GM23338 (cell line): ENCODE measurements around the gene FRRS1L. TPM values are rescaled to one million over a fixed set of nuclear protein-coding genes. Genes with fewer than 3 reads are reported as not detected.

Source experiments
- ATAC-seq: fragments of 200-7000 bp; cut with Tn5 transposase; 3 replicates; pipeline ENCODE4 v1.9.1; 2020
- DNase-seq: peaks from one replicate; pipeline ENCODE4 v3.0.0-alpha.2; 2015; ENCODE audit warnings: low spot score
- H2AFZ ChIP-seq: fragments of 200-600 bp; sonication (generic); 2 replicates; pipeline ENCODE4 v1.8.0; 2016; ENCODE audit warnings: antibody characterized with exemption, mild to moderate bottlenecking, moderate library complexity
- H3F3A ChIP-seq: fragments of 200-600 bp; sonication (generic); replicated peaks from 2 replicates; pipeline ENCODE4 v1.8.0; 2017; ENCODE audit warnings: antibody characterized with exemption, mixed run types, low read depth
- H3K27ac ChIP-seq: fragments of 200-600 bp; sonication (generic); 2 replicates; pipeline ENCODE4 v1.6.1; 2016; ENCODE audit warnings: low read depth
- H3K27me3 ChIP-seq: fragments of 200-600 bp; sonication (generic); 2 replicates; pipeline ENCODE4 v1.8.0; 2016; ENCODE audit warnings: mild to moderate bottlenecking, mixed run types, moderate library complexity; ENCODE audit not compliant: insufficient read depth
- H3K36me3 ChIP-seq: fragments of 200-600 bp; sonication (generic); 2 replicates; pipeline ENCODE4 v1.8.0; 2016; ENCODE audit warnings: mild to moderate bottlenecking; ENCODE audit not compliant: insufficient read depth
- H3K4me1 ChIP-seq: fragments of 200-600 bp; sonication (generic); 2 replicates; pipeline ENCODE4 v1.8.0; 2016; ENCODE audit warnings: mild to moderate bottlenecking, moderate library complexity; ENCODE audit not compliant: insufficient read depth
- H3K4me2 ChIP-seq: fragments of 200-600 bp; sonication (generic); 2 replicates; pipeline ENCODE4 v1.7.1; 2017; ENCODE audit warnings: mixed run types
- H3K4me3 ChIP-seq: fragments of 200-600 bp; sonication (generic); 2 replicates; pipeline ENCODE4 v1.6.1; 2016; ENCODE audit warnings: mixed run types
- H3K79me2 ChIP-seq: fragments of 200-600 bp; sonication (generic); replicated peaks from 2 replicates; pipeline ENCODE4 v1.8.0; 2017; ENCODE audit warnings: mild to moderate bottlenecking; ENCODE audit not compliant: insufficient read depth
- H3K9me2 ChIP-seq: fragments of 200-600 bp; sonication (generic); 2 replicates; pipeline ENCODE4 v1.8.0; 2017; ENCODE audit not compliant: insufficient read depth
- H4K20me1 ChIP-seq: fragments of 200-600 bp; sonication (generic); replicated peaks from 2 replicates; pipeline ENCODE4 v1.8.0; 2017; ENCODE audit warnings: mild to moderate bottlenecking; ENCODE audit not compliant: insufficient read depth
- H3K27ac Mint-ChIP-seq: 2 replicates; pipeline ENCODE4 v1.8.0; 2020; ENCODE audit warnings: inconsistent platforms, mild to moderate bottlenecking, moderate library complexity, mixed read lengths
- H3K27me3 Mint-ChIP-seq: 3 replicates; pipeline ENCODE4 v1.8.0; 2022; ENCODE audit warnings: low read depth, mild to moderate bottlenecking, moderate library complexity, mixed read lengths, inconsistent platforms; ENCODE audit not compliant: insufficient read depth, poor library complexity
- H3K36me3 Mint-ChIP-seq: 3 replicates; pipeline ENCODE4 v1.8.0; 2021; ENCODE audit warnings: low read depth, mild to moderate bottlenecking, inconsistent platforms, moderate library complexity, mixed read lengths
- H3K4me1 Mint-ChIP-seq: 3 replicates; pipeline ENCODE4 v1.8.0; 2020; ENCODE audit warnings: mild to moderate bottlenecking, inconsistent platforms, mixed read lengths
- H3K4me3 Mint-ChIP-seq: 3 replicates; pipeline ENCODE4 v1.8.0; 2021; ENCODE audit warnings: moderate library complexity, mild to moderate bottlenecking, inconsistent platforms, mixed read lengths
- H3K9me3 Mint-ChIP-seq: 3 replicates; pipeline ENCODE4 v1.8.0; 2020; ENCODE audit warnings: moderate library complexity, mild to moderate bottlenecking, inconsistent platforms, mixed read lengths
- CREB1 ChIP-seq: fragments of 250-450 bp; sonication (Bioruptor Pico); IDR thresholded peaks from 2 replicates; pipeline ENCODE4 v1.5.0; 2020; ENCODE audit warnings: low read depth, mild to moderate bottlenecking, moderate library complexity
- EZH2phosphoT487 ChIP-seq: fragments of 200-600 bp; sonication (generic); IDR thresholded peaks from one replicate; pipeline ENCODE4 v1.8.1; 2018; ENCODE audit warnings: antibody characterized with exemption; ENCODE audit not compliant: unreplicated experiment
- JUNB ChIP-seq: IDR thresholded peaks from one replicate; pipeline ENCODE4 v1.6.1; 2016; ENCODE audit warnings: antibody characterized with exemption; ENCODE audit not compliant: unreplicated experiment
- NANOG ChIP-seq: IDR thresholded peaks from 2 replicates; pipeline ENCODE4 v1.6.1; 2016; ENCODE audit warnings: antibody characterized with exemption, borderline replicate concordance
- POLR2AphosphoS5 ChIP-seq: IDR thresholded peaks from 2 replicates; pipeline ENCODE4 v1.6.1; 2016; ENCODE audit warnings: antibody characterized with exemption, low read depth
- ZNF114 ChIP-seq: fragments of 250-450 bp; sonication (Bioruptor Pico); IDR thresholded peaks from 2 replicates; pipeline ENCODE4 v1.5.0; 2020; ENCODE audit warnings: mild to moderate bottlenecking, moderate library complexity
- ZNF462 ChIP-seq: fragments of 250-450 bp; sonication (Bioruptor Pico); IDR thresholded peaks from 2 replicates; pipeline ENCODE4 v1.5.0; 2020; ENCODE audit warnings: mild to moderate bottlenecking, moderate library complexity
- polyA plus RNA-seq: library from polyadenylated mRNA; unstranded; fragments of >200 nt; fragmentation: Nextera tagmentation; extraction: Ambion mirVana; gene quantifications from 2 replicates; pipeline ENCODE4 v1.2.1, GENCODE V29; 2016
- total RNA-seq: library from RNA; depleted of rRNA; stranded (reverse); fragments of >200 nt; shearing (Covaris generic); gene quantifications from 2 replicates; pipeline ENCODE4 v1.2.3, GENCODE V29; 2014
- TF ChIP-seq, protein P1 (sequence below): IDR thresholded peaks from one replicate; pipeline ENCODE4 v1.6.1; 2018; ENCODE audit warnings: antibody characterized with exemption; ENCODE audit not compliant: unreplicated experiment

The FRRS1L gene
- total and polyA plus RNA-seq, 2 experiments from 2014 or later = 0.37 to 1.1 TPM

DNA sequence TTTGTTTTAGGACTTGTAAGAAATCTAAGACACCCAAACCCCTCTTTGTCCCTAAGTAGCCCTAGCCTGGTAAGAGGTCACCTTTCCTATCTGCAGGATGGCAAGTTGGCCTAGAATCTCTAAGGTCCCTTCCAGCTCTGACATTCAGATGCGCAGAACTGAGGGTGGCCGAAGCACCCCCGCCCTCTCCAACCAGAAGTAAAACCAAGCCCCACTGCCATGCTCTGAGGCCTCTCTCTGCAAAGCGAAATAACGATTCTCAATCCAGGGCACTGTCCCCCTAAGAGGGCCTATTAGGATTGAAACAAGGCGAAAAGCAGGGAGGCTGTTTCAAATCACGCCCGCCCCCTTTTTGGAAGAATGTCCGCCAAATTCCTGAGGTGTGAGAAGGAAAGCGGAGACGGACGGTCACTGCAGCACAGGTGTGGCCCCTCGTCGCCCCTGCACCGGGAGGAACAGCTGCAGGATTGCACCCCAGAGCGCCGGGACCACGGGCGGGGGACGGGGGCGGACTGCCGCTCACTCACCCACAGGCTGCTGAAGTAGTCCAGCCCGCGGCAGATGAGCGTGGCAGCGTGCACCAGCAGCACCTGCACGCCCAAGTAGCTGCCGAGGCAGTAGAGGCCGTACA is 48.1 kb downstream of the FRRS1L start:
- H3F3A ChIP-seq = no peaks in the 10 kb centered on the region
- H3K4me3 ChIP-seq = peak overlapping the region; percentile 82
- Mint-ChIP-seq H3K9me3 (no peaks in the 10 kb centered on the region), H3K4me1 (peaks cover 47% of the 10 kb centered on the region), H3K36me3 (peaks cover 10% of the 10 kb centered on the region), H3K4me3 (peak overlapping the region; percentile 97), H3K27me3 (peaks cover 4% of the 10 kb centered on the region), H3K27ac (peak overlapping the region; percentile 94)
- H2AFZ ChIP-seq = no peak overlapping the region
- no peaks in the 10 kb centered on the region for H3K36me3 ChIP-seq
- ATAC-seq (peak; percentile 34), DNase-seq (peak; percentile 88)
- peak overlapping the region; percentile 92 for H3K4me2 ChIP-seq
- peaks cover 50% of the 10 kb centered on the region for H3K4me1 ChIP-seq
- peaks cover 53% of the 10 kb centered on the region for H3K79me2 ChIP-seq
- peak overlapping the region; percentile 85 for H3K27ac ChIP-seq
- H3K27me3 ChIP-seq = no peaks in the 10 kb centered on the region
- TF ChIP-seq ZNF462 (CRISPR knock-in tag) (no peak), POLR2AphosphoS5 (no peak), NANOG (no peak), EZH2phosphoT487 (no peak), CREB1 (CRISPR knock-in tag) (no peak), JUNB (no peak), ZNF114 (no peak)
- TF ChIP-seq, protein P1, sequence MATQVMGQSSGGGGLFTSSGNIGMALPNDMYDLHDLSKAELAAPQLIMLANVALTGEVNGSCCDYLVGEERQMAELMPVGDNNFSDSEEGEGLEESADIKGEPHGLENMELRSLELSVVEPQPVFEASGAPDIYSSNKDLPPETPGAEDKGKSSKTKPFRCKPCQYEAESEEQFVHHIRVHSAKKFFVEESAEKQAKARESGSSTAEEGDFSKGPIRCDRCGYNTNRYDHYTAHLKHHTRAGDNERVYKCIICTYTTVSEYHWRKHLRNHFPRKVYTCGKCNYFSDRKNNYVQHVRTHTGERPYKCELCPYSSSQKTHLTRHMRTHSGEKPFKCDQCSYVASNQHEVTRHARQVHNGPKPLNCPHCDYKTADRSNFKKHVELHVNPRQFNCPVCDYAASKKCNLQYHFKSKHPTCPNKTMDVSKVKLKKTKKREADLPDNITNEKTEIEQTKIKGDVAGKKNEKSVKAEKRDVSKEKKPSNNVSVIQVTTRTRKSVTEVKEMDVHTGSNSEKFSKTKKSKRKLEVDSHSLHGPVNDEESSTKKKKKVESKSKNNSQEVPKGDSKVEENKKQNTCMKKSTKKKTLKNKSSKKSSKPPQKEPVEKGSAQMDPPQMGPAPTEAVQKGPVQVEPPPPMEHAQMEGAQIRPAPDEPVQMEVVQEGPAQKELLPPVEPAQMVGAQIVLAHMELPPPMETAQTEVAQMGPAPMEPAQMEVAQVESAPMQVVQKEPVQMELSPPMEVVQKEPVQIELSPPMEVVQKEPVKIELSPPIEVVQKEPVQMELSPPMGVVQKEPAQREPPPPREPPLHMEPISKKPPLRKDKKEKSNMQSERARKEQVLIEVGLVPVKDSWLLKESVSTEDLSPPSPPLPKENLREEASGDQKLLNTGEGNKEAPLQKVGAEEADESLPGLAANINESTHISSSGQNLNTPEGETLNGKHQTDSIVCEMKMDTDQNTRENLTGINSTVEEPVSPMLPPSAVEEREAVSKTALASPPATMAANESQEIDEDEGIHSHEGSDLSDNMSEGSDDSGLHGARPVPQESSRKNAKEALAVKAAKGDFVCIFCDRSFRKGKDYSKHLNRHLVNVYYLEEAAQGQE = no peak
- peaks cover 46% of the 10 kb centered on the region for H4K20me1 ChIP-seq
- H3K9me2 ChIP-seq = no peaks in the 10 kb centered on the region
